CD4-positive, alpha-beta T cell treated with Interleukin-1 beta for 1 hour (primary cell): ENCODE data around the gene PDZRN4.
"Not testable (repeated sequence)": the region's sequence is repeated elsewhere in the genome, so short reads cannot be mapped to it uniquely, and the experiment has no call there.

Source experiments
- DNase-seq, 2 donors: peaks; one replicate each; pipeline ENCODE4 v3.0.0-alpha.2; 2020 to 2022

The PDZRN4 gene

GRCh38 chr12:41515953-41516352, 327.8 kb downstream of the PDZRN4 start:
- DNase-seq = no peak

DNA sequence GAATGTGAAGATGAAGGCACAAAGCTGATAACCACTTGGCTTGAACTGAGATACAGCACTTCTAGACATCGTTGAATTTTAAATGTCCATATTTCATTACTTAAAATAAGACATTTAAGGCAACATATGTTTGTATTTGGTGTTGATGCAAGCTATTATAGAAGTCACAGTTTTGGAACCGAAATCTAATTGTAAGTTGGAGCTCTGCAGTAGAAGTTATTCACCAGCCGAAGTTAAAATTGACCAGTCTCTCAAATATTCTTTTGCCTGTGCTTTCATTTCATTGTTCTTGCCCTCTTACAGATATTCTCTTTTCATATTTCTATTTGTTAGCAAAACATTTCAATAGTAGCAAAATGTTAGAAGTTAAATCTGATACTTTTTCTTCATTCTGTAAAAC, 332.7 kb downstream of the PDZRN4 start:
- no peak for DNase-seq

DNA sequence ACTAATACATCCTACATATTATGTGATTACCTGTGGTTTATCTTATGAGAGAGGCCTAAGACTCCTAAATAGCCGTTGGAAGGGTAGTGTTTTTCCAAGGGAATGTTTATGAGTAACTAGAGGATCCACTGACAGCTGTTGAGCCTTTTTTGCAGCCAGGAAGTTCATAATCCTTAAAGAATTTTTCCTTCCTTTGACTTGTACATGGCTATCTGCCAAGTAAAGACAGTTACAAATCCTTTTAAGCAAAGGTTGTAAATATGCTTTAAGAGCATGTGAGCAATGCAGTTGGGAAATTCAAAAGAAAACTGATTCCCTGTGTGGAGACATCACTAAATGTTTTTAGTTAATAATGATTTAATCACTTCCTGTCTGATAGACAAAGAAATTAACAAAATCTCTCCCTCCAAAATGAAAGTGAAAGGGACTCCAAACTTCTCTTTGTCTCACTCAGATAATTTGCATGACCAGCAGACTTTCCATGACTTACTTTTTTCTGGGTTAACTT, 333.8 kb downstream of the PDZRN4 start:
- DNase-seq = peak in 1 of 2 donors; percentile 12

- DNase-seq = no peak
Measured at GRCh38 chr12:41527062-41527461, 338.9 kb downstream of the PDZRN4 start.

DNA sequence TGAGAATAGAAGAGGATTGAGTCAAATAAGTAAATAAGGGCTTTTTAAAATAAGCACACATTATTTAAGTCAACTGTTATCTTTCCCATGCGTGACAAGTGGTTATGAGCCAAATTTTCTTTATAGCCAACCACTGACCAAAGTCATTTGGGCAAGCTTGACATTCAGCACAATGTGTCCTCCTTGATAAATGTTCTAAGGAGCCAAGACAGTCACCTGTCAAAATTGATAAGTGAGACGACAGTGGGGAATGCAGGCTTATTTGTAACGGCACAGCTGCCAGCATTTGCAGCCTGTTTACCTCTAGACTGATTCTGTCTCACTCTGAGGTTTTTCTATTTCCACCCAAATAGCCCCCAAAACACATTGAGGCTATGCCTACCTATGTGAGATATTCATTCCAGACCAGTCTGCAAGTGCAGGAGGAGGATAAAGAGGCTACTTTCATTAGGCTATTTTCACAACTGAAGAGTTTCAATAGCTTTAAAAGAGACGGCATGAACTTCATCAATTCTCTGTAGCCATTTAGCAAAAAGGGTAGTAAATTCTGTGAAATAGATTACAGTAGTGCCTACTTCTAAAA, 339.5 kb downstream of the PDZRN4 start:
- DNase-seq = no peak

DNA sequence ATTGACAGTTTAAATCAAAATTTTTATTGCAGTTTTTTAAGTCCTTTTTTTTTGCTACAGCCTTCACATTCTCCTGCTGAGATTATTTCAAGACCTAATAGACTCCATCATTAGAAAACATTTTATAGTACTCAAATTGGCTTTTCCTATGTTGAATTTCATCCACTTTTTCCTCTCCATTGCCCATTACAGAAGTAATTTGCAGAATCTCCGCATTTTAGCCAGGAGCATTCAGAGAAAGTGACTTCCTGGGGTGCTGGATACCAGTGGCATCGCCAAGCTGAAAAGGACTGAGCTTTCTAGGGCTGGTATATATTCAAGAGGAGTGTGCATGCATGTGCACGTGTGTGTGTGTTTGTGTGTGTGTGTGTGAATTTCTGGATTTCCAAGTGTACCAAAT, 340.8 kb downstream of the PDZRN4 start:
- no peak for DNase-seq

- DNase-seq = no peak
Measured at GRCh38 chr12:41530441-41530840, 342.3 kb downstream of the PDZRN4 start.

DNA sequence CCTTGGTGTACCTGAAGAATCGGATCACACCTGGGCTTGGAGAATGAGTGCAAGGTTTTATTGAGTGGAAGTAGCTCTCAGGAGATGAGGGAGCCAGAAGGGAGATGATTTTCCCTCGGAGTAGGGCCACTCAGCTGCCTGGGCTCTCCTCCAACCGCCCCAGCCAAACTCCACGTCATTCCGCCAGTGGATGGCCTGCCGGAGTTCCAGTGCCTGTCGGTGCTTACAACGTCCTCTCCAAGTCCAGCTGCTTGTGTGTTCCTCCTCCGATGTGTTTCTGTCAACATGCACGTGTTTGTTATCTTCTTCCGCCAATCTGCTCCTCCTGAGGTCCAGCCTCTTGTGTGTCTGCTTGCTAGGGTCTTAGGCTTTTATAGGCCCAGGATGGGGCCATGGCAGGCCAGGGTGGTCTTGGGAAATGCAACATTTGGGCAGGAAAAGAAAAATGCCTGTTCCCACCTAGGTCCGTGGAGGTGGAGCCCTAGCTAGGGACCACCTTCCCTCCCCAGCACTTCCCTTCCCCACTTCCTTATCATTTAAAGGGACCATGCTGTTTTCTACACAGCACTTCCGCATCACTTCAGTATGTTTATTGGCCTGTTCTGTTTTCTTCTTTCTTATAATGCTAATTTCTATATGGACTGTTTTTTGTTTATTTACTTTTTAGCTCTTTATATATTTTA, 343.2 kb downstream of the PDZRN4 start:
- no peak for DNase-seq

GRCh38 chr12:41532072-41532471, 344.0 kb downstream of the PDZRN4 start:
- no peak for DNase-seq

DNA sequence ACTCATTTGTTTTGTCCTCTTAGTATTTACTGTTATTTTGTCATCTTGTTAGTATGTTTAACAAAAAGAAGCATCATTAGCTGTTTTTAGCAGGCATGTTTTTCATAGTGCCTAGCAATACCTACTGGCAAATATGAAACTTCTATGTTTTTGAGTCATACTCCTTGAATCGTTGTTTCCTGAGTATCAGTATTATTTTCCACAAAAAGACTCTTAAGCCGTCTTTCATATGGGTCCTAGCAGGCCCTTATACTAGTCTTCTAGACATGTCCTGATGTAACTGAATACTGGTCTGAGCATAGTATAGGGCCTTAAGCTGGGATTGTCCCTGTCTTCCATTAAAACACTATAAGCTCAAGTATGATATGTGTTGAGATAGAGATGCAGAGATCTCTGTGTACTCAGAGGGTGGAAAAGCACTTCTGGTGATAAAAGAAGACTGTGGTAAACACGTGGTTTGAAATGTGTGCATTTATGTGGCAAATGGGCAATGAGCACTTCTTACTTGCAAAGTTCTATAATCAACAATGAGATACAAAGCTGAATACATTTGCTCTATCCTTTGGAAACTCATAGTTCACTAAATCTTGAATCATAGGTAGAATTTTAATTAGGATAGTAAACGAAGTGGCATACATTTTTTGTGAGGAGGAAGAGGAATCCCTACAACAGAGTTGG, 348.8 kb downstream of the PDZRN4 start:
- no peak for DNase-seq

DNA sequence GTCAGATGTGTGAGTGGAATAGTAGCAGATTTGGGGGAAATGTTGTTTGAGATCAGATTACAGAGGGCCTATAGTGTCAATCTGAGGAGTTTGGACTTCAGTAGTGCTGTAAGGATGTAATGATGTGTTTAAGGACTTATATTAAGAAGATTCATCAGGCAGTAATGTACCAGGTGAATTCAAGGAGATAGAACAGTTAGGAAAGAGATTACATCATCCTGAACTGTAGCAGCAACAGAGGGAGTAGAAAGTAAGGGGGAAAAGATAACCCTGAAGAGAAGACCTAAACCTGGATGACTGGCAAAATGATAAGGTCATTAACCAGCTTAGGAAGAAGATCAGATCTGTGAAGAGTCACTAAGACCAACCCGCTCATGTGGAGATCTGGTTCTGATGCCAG, 349.4 kb downstream of the PDZRN4 start:
- DNase-seq = no peak

DNA sequence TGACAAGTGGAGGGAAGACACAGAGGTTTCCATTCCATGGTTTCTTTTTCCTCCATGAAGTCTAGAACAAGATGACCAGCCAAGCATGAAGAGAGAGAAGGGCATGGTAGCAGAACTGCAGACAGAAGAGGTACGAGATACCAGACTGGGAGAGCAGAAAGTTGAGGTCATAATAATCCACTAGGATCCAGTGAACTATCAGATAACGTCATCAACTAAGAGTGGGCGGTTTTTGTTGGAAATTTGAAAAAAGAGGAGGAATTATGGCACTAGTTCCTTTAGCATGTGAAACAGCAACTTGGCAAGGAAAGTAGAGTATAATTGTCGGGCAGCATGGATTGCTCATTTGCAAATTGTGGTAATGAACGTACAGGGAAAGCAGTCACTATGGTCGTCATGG, 357.6 kb downstream of the PDZRN4 start:
- DNase-seq = no peak

GRCh38 chr12:41547071-41547470, 359.0 kb downstream of the PDZRN4 start:
- not testable (repeated sequence) for DNase-seq

GRCh38 chr12:41548926-41549325, 360.8 kb downstream of the PDZRN4 start:
- DNase-seq = no peak

DNA sequence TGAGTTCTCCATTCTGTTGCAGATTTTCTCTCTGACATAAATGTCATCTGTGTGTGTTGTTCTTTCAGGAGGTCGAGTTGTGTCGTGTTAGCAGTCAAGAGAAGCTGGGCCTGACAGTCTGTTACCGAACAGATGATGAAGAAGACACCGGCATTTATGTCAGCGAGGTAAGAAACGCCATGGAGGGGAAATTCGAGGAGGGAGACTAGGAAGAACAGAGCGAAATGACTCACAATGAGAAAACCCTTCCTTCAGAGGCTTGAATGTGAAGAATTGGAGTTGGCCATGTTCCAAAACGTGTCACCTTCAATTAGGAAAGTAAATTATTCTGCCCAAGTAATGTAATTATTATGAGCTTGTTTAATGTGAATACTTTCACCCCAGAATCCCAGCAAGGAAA, 364.5 kb downstream of the PDZRN4 start:
- no peak for DNase-seq

- no peak for DNase-seq
Measured at GRCh38 chr12:41556176-41556575, 368.1 kb downstream of the PDZRN4 start.

DNA sequence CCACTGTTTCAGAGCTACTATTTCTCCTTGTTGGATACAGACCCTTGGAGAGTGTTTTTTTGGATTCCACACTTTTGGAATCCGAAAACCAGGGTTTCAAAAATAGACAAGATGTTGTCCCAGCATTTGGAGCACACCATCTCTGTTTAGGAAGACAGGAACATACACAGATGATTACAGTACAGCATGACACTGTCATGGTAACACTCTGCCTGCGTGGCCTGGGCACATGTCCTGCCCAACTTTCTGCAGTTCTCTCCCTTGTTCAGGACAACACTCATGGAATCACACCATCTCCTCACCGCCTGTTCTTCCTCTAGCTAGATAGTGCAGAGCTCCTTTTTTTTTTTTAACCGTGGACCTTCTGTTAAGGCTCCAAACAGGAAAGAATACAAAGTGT, 369.2 kb downstream of the PDZRN4 start:
- no peak for DNase-seq

DNA sequence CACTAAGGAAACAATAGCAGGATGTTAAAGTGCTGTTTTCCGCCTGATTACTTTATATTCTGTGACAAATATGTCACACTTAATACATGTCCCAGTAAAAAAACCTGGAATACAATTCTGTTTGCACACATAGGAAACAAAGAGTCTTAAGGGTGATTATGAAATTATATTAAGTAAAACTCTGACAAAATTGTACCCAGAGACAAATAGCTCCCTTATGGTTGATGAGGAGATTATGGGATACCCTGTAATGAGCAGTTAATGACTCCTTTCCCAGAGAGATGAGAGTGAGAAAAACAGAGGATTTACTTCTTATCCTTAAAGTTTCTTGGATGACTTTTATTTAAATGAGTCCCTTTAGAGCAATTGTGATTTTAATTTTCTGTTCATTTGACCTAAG, 370.6 kb downstream of the PDZRN4 start:
- DNase-seq = no peak

- DNase-seq = no peak
Measured at GRCh38 chr12:41563051-41563450, 374.9 kb downstream of the PDZRN4 start.

GRCh38 chr12:41564816-41565215, 376.7 kb downstream of the PDZRN4 start:
- DNase-seq = no peak

DNA sequence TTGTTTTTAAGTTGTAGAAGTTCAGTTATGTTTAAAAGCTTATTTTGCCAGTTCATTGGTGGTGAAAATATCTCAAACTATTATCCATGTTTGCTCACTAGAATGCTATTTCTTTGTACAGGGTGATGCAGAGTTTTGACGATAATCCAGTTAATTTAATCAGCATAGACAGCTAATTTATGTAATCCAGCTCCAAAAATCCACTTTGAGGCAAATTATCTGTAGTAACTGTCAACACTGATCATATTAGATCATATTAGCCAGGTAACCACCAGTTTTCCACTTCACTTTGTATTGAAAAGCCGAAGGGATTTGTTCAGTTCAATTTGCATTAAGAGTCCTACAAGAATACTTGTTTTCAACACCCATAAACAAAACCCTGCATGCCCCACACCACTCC, 378.6 kb downstream of the PDZRN4 start:
- DNase-seq = no peak

GRCh38 chr12:41573445-41573844, 385.3 kb downstream of the PDZRN4 start:
- DNase-seq = no peak

DNA sequence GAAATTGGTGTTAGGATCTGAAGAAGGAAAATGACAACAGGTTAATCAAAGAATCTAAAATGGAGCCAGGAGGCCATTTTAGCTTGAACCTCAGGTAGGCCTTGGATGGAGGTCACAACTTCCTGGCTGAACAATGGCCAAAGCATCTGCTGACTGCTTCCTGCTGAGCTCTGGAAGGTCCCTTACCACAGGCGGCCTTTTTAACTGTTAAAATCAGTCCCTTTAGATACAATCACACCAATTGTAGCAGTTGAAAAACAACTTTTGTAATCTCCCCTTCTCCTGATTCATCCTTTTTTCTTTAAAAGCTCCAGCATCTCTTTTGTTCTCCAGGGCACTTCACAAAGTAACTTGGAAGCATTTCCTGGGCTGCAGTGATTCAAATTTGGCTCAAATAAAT, 388.8 kb downstream of the PDZRN4 start:
- no peak for DNase-seq

- no peak for DNase-seq
Measured at GRCh38 chr12:41577995-41578394, 389.9 kb downstream of the PDZRN4 start.
